NCI-H2227 (cell line): ENCODE measurements around the gene MAT2A.
"Not testable (repeated sequence)": the region's sequence is repeated elsewhere in the genome, so short reads cannot be mapped to it uniquely, and the experiment has no call there.

Source experiments
- DNase-seq: peaks from one replicate; lab custom pipeline; 2025; ENCODE audit not compliant: unreplicated experiment; lab: John Stamatoyannopoulos, UW

Gene MAT2A

DNA sequence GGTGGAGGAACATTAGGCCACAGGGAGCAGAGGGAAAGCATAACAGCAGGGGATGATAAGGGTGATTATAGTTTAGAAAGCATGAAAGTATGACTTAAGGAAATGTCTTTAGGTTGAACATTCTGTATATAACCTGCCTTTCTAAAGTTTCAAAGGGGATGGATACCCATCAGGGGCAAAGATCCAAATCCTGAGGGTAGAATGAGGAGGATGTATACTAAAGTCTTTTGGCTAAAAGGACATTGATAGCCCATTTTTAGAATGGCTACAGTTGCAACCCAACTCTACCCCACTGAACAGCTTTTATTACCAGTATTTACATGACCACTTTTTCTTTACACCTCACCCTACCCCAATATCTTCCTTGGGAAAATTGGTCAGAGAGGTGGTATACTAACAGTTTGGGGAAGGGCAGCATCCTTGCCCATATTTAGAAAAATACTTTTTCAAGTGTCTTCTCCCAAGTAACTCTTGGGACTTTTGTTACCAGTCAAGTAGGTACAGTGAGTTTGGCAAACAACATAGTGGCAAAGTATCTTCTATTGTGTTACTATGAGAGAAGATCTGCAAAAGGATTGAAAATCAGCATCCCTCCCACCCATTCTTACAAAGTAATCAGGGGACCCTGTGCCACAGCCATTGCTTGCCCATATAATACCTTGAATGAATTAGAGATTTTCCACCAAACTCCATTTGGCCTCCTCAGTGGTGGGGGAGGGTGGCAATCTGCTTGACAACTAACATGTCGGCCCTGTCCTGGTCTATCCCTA lies 8.3 kb downstream of the MAT2A start:
- DNase-seq: no peak

DNA sequence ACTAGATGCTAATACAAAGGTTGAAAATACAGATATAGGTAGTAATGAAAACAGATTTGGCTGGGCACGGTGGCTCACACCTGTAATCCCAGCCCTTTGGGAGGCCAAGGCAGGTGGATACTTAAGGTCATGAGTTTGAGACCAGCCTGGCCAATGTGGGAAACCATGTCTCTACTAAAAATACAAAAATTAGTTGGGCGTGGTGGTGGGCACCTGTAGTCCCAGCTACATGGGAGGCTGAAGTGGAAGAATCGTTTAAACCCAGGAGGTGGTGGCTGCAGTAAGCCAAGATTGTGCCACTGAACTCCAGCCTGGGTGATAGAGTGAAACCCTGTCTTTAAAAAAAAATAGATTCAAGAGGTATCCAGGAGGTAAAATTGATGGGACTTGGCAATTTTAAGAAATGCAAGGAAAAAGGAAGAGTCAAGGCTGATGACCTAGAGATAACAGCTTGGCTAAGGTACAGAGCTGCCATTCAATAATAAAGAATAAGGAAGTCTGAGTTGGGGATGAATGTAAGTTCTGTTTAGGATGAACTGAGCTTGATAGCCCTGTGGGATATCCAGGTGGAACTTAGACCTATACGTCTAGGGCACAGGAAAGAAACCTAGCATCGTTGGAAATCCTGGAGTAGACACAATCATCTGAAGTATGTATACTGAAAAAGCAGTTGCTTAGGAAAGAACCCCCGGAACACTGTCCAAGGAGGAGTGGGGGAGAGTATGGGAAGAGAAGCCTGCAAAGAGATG lies 9.1 kb downstream of the MAT2A start:
- DNase-seq: no peak

DNA sequence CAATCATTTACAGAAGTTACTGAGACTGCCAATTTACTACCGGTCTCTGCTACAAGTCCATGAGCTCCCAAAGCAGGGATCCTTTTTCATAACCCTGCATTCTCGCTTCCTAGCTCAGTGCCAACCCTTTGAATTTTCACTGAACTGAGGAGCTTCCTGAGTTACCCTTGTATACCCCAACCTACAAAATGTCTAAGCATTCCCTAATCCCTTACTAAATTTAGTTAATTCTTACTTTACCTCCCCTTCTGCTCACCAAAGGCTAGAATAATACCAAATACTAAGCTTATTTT lies 9.6 kb downstream of the MAT2A start:
- DNase-seq: no peak

DNA sequence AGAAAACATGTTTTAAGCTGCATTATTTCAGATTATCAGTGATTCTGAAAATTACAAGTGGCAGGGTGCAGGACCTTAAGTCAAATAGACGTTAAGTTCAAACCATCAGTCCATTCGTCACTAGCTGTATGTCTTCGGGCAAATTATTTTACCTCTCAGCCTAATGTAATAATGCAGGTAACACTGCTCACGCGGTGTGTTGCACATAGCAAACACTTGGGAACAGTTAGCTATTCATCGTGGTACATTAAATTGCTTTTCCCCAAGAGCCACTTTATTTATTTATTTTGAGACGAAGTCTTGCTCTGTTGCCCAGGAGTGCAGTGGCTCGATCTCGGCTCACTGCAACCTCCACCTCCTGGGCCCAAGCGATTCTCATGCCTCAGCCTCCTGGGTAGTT lies 10.1 kb downstream of the MAT2A start:
- no peak for DNase-seq

DNA sequence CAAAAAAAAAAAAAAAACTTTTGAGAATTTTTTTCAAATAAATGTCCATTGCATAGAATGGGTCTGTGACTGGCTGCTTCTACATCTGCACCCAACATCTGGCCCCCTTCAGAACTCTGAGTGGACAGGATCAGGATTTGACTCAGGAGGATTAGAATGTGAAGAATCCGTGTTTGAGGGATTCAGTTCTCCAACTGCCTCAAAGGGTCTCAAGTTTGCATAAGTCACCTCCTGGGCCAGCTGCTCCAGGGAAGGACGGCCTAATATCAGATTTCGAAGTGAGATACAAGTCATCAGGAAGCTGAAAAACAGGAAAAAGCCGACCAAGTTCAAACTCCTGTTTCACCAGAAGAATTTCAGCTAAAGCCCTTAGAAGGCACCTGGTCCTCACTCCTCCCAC lies 10.9 kb downstream of the MAT2A start:
- no peak for DNase-seq

DNA sequence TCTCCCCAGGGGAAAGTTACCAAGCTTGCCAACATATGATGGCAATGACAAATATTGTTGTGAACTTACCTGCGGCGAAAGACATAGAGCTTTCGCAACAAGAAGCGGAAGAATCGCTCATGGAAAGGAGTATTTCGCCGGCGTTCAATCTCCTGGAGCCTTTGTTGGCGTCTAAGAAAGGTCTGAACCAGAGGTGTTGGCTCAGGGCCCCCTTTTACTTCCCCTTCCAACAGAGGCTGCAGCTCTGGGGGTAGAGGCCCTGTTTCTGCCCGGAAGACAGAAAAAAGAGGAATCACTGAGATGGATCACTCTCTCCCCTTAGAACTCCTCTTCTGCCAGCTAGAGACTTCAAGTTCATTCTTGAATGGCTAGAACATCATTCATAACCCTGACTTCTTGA lies 11.5 kb downstream of the MAT2A start:
- DNase-seq: no peak

DNA sequence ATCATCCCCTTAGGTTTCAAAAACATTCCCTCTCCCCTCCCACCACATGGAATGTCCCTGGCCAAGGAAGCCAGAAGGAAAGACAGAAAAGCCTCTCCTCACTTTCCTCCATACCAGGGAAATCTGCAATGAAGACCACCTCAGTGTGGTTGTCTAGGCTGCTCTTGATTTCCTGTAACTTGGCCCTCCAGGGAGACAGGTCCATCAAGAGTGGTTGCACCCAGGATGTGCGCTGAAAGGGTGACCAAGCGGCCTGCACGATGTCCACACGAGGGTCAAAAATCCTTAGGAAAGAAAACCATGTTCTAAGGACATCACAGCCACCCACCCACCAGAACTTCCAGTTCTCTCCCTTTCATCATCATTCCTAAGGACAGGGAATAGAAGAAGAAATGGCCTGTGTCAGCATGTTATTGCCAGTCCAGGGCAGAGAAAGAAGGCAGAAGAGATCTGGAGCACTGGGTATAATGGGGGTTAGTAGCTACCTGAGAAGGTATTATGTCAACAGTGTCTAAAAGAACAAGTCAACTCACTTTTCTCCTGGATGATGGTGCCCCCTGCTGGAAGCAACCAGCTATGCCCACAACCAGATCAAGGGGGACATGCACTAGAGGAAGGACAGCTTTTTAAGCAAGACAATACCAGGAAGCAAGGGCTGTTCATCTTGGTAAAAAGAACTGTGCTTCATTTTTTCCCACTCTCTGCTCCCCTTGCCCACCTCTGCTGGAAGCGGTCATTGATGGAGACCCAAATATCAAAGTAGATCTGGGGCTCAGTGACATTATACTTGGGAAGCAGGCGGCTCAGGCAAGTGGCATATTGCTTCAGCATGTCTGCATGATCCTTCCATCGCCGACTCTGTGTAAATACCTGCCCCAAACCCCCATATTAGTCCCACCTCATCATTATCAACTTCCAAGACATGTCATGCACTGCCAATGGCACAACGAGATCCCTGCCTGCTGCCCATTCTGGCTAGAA lies 13.0 kb downstream of the MAT2A start:
- peak; percentile 81 for DNase-seq

DNA sequence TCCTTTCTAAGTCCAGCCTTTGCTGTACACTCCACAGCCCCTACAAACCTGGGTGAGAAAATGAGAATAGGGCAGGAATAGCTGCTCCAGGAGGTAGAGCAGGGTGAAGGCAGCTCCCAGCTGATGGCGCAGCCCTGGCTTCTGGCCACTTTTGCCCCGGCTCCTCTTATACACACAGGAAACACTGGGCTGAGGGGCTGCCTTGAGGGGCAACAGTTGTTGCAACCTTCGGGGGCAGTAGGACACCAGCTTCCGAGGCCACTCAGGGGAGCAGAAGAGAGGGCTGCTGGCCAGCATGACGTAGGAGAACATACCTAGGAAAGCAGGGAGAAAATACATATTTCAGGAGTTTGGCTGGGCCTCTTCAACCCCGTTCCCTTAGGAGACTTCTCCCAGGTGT lies 14.2 kb downstream of the MAT2A start:
- DNase-seq: no peak

DNA sequence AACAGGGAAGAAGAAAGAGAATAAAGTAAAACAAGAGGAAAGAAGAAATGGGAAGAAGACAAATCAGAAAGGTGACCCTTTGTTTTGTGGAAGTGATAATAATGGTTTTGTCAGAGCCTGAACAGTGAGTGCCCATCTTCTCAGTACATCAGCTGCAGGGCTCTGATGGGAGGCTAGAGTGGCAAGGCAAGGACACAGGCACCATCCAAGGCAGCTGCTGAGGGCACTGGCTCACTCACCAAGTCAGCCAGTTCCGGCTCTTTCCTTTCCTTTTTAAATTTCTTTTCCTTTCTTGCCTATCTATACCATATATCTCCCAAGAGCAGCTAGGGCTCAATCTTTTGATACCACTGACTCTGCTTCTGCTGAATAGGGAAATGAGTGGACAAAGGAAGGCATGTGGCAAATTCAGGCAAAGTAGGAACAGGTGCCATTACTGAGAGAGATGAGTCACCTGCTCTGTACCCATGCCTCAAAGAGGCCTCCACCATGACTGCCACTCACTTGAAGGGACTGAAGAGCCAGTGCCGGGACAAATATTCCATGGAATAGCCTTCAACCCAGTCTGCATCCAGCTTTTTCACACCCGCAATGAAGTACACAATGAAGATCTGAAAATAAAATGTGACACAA lies 16.1 kb downstream of the MAT2A start:
- DNase-seq: no peak

DNA sequence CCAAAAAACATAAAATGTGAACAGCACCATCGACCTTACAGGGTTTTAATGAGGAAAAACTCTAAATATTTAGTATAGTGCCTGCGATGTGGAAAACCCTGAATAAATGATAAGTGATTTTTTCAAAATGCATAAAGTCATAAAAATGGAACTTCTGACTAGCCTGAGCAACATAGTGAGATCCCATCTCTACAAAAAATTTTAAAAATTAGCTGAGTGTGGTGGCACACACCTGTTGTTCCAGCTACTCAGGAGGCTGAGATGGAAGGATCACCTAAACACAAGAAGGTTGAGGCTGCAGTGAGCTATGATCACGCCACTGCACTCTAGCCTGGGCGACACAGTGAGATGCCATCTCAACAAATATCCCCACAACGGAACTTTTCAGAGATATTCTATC lies 18.2 kb downstream of the MAT2A start:
- DNase-seq: no peak

DNA sequence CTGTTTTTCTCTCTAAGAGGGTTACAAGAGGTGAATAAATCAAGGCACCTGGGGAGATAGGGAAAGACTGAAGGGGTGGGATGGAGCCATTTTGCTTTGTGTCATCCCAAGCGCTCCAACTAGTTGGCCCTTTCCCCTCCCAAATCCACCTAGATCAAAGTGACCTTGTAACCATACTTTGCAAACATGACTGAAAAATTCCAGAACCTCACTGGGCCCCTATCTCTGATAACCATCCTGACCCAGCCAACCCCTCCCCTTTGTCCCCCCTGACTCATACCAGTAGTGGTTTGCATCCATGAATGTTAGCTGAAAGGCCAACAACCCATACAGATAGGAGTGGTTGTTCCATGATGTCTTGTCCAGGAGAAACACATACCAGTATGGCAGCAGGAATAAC lies 19.2 kb downstream of the MAT2A start:
- no peak for DNase-seq

DNA sequence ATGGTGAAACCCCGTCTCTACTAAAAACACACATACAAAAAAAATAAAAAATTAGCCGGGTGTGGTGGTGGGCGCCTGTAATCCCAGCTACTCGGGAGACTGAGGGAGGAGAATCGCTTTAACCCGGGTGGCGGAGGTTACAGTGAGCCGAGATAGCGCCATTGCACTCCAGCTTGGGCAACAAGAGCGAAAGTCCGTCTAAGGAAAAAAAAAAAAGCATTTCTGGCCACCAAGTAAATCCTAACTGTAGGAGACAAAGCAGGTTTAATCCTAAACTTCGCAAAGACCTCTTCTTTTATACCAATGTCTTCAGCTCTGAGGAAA lies 21.4 kb downstream of the MAT2A start:
- DNase-seq: not testable (repeated sequence)

DNA sequence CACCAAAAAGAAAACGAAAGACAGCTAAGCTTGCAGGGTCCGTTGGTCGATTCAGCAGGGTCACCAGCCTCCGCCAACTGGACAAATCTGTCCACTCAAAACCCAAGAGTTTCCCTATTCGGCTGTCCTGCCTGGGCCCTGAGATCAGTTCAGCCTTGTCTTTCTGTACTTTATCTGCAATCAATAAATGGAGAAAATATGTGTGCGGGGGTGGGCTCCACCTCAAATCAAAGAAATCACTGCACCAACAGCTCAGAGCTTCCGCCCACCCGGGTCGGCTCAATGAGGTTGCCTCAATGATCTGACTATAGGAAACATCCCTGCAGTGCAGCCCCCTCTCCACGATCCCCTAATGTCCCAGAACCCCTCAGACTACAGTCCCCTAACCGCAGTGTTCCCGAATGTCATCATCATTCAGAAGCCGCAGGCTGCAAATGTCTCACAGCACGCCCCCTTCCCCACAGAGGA lies 21.9 kb downstream of the MAT2A start:
- no peak for DNase-seq

DNA sequence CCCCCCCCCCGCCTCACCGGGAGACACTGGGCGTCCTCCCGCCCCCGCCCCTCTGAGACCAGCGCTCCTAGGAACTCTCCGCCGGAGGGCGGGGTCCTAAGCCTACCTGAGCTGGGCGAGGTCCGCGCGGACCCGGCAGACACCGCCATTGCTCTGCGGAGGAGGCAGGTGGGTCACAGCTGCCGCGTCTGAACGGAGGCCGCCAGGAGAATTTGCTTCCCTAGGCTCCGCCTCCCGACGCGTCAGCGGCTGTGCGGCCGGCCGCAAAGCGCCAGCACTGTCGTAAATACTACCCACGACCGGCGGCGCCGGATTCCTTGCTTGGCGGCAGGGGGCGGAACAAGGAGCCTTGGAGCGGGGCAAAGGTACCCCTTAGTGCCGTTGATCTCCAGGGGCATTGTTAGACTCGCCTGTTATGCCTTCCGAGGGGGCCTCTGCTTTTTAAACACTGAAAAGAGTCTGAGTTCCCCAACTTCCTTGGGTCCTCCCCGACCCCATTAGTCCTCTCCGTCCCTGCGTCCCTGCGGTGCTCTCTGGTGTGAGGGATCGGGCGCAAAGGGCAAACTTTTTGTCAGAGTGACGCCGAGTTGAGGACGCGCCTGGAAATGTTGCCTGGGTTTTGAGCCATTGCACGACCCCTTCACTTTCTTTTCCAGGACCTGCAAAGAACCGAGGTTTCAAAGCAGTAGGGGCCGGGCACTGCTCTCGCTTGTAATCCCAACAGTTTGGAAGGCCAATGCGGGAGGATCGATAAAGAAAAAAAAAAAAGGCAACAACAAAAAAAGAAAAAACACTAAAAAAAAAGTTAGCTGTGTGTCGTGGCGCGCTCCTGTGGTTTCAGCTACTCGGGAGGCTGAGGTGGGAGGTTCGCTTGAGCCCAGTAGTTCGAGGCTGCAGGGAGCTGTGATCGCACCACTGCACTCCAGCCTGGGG lies 22.6 kb downstream of the MAT2A start, which contains the start of gene GGCX:
TSS of gene GGCX (minus strand) at position 214 of the 933 bp plus-strand sequence. CDS start at position 149, 65 bp downstream.
- peak; percentile 98 for DNase-seq

DNA sequence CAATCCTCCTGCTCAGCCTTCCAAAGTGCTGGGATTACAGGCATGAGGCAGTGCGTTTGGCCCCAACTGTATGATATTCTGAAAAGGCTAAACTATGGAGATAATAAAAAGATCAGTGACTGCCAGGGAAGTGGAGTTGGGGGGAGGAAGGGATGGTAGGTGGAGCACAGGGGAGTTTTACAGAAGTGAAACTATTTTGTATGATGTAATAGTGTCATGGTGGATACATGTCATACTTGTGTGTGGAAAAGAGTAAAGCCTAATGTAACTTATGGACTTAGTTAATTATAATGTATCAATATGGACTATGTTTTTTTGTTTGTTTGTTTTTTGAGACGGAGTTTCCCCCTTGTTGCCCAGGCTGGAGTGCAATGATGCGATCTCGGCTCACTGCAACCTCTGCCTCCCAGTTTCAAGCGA lies 25.2 kb downstream of the MAT2A start:
- DNase-seq: no peak

DNA sequence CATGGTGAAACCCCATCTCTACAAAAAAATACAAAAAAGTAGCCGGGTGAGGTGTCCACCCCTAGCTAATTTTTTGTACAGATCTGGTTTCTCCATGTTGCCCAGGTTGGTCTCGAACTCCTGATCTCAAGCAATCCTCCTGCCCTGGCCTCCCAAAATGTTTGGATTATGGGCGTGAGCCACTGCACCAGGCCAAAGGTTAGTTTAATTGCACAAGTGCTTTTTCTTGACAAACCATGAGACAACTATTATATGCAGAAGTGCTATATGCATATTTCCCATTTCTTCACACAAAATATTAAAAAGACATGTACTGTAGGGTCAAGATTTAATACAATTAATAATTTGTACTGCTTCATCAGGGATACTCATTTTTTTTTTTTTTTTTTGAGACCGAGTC lies 27.3 kb downstream of the MAT2A start:
- DNase-seq: no peak

DNA sequence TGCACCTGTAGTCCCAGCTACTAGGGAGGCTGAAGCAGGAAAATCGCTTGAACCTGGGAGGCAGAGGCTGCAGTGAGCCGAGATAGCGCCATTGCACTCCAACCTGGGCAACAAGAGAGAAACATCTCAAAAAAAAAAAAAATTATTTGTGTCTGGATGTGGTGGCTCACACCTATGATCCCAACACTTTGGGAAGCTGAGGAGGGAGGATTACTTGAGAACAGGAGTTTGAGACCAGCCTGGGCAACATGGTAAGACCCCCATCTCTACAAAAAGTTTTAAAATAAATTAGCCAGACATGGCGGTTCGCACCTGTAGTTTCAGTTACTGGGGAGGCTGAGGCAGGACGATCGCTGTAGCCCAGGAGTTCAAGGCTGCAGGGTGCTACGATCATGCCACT lies 36.8 kb downstream of the MAT2A start:
- no peak for DNase-seq

DNA sequence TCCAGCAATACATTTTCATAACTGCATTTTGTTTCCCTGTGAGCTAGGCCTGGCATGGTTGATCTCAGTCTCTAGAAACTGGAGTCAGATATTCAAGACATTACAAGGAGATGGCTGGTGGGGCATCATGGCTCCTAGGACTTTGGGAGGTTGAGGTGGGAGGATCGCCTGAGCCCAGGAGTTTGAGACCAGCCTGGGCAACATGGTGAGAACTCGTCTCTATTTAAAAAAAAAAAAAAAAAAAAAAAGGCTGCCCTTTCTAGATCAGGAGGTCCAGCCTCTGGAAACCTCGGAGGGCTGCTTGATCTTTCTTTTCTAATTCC lies 38.1 kb downstream of the MAT2A start:
- DNase-seq: no peak

DNA sequence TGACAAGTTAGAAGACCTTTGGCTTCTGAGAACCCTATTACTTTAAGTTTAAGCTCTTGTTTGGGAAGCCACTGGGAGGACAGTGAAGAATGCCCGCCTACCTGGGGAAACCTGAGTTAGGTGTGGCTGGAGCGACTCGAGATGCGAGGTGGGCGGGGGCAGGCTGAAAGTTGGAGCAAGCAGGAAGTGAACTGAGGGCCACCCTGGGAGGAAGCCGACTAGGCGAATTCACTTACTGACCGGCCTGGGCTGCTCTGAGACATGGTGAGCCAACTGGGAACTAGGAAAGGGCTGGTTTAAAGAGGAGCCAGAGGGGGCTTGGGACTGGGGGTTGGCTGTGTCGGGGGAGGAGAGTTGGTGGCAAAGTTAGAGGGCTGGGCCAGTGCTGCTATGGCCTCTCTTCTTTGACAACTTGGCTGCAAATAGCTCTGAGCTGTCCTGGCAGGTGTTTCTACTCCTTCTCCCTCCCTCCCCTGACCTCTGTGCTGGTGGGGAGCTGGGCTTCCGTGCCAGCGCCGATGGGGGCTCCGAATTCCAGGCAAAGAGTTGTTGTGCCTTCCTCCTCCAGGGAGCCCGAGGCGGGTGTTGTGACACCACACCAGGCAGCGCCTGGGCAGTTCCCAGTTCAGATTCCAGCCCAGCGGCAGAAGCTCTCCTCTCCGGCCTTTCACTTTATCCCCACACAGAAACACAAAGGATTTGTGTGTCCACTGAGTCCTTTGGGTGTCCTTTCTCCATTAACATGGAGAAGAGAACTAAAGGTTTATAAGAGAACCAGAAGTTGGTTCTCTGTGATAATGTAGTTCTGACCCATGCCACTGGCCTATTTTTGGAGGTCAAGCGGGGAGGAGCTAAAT lies 38.6 kb downstream of the MAT2A start, which contains the start of gene VAMP8:
TSS of gene VAMP8 (plus strand) at position 201 of the 857 bp plus-strand sequence. CDS start at position 262, 61 bp downstream.
- no peak for DNase-seq
